Measurements from ENCODE around the gene TSGA10IP. TPM values are rescaled to one million over a fixed set of nuclear protein-coding genes. Genes with fewer than 3 reads are reported as not detected.

The TSGA10IP gene
- total RNA-seq, 4 donors from 2014 or later, result not detected

GRCh38 chr11:65932558-65932919, 12.7 kb upstream of the TSGA10IP start:
- H3K27ac ChIP-seq (replicated peaks in 1 of 4), result no peak overlapping the region
- intact Hi-C loops (cut with DNase I), result no loop called here
- no peak for TF ChIP-seq POLR2AphosphoS5 (IDR thresholded peaks at IDR 0.05)
- no peak for TF ChIP-seq EP300 (IDR thresholded peaks at IDR 0.05)
- TF ChIP-seq CTCF (IDR thresholded peaks at IDR 0.05), result no peak
- no peak for TF ChIP-seq POLR2A (IDR thresholded peaks at IDR 0.05; ENCODE audit: low read depth)
- no peak for DNase-seq (ENCODE audit: extremely low spot score)
- H3K4me1 ChIP-seq, result no peaks in the 10 kb centered on the region
- WGBS, result 36% methylated on average over 9 of the region's 9 CpGs
- peaks cover 0 to 9% (median 0%) of the 10 kb centered on the region in 4 donors for H3K27me3 ChIP-seq
- no peak overlapping the region for H3K4me3 ChIP-seq
- no peaks in the 10 kb centered on the region for H3K36me3 ChIP-seq
- no peaks in the 10 kb centered on the region for H3K9me3 ChIP-seq

- 49% methylated on average over 4 of the region's 4 CpGs for WGBS
- H3K9me3 ChIP-seq, result no peaks in the 10 kb centered on the region
- peaks cover 0 to 21% (median 0%) of the 10 kb centered on the region in 4 donors for H3K27me3 ChIP-seq
- TF ChIP-seq POLR2AphosphoS5 (IDR thresholded peaks at IDR 0.05) (no peak), EP300 (IDR thresholded peaks at IDR 0.05) (no peak), POLR2A (IDR thresholded peaks at IDR 0.05; ENCODE audit: low read depth) (no peak), CTCF (IDR thresholded peaks at IDR 0.05) (no peak)
- H3K27ac ChIP-seq (replicated peaks in 1 of 4), result no peak overlapping the region
- no peaks in the 10 kb centered on the region for H3K36me3 ChIP-seq
- no peak for DNase-seq (ENCODE audit: extremely low spot score)
- H3K4me3 ChIP-seq, result no peak overlapping the region
- H3K4me1 ChIP-seq, result no peaks in the 10 kb centered on the region
- intact Hi-C loops (cut with DNase I), result no loop called here
Measured at GRCh38 chr11:65934014-65934413, 11.3 kb upstream of the TSGA10IP start.

- no peaks in the 10 kb centered on the region for H3K9me3 ChIP-seq
- H3K4me1 ChIP-seq, result no peaks in the 10 kb centered on the region
- no peaks in the 10 kb centered on the region for H3K36me3 ChIP-seq
- no peak overlapping the region for H3K27ac ChIP-seq (replicated peaks in 1 of 4)
- 68% methylated on average over 4 of the region's 4 CpGs for WGBS
- intact Hi-C loops (cut with DNase I), result no loop called here
- H3K27me3 ChIP-seq, result peaks cover 0 to 18% (median 0%) of the 10 kb centered on the region in 4 donors
- no peak for DNase-seq (ENCODE audit: extremely low spot score)
- no peak for TF ChIP-seq EP300 (IDR thresholded peaks at IDR 0.05)
- TF ChIP-seq CTCF (IDR thresholded peaks at IDR 0.05), result no peak
- TF ChIP-seq POLR2AphosphoS5 (IDR thresholded peaks at IDR 0.05), result no peak
- no peak for TF ChIP-seq POLR2A (IDR thresholded peaks at IDR 0.05; ENCODE audit: low read depth)
- H3K4me3 ChIP-seq, result no peak overlapping the region
Measured at GRCh38 chr11:65937766-65938165, 7.5 kb upstream of the TSGA10IP start.

- H3K27me3 ChIP-seq, result peaks cover 0 to 19% (median 0%) of the 10 kb centered on the region in 4 donors
- H3K9me3 ChIP-seq, result no peaks in the 10 kb centered on the region
- no peak overlapping the region for H3K27ac ChIP-seq (replicated peaks in 1 of 4)
- no peak for DNase-seq (ENCODE audit: extremely low spot score)
- no peaks in the 10 kb centered on the region for H3K36me3 ChIP-seq
- 80% methylated on average over 9 of the region's 9 CpGs for WGBS
- H3K4me3 ChIP-seq, result no peak overlapping the region
- H3K4me1 ChIP-seq, result no peaks in the 10 kb centered on the region
- TF ChIP-seq EP300 (IDR thresholded peaks at IDR 0.05), result no peak
- no peak for TF ChIP-seq POLR2AphosphoS5 (IDR thresholded peaks at IDR 0.05)
- TF ChIP-seq CTCF (IDR thresholded peaks at IDR 0.05), result no peak
- no peak for TF ChIP-seq POLR2A (IDR thresholded peaks at IDR 0.05; ENCODE audit: low read depth)
- intact Hi-C loops (cut with DNase I), result no loop called here
Measured at GRCh38 chr11:65941720-65942310, 3.5 kb upstream of the TSGA10IP start.

- no peak for DNase-seq (ENCODE audit: extremely low spot score)
- Histone ChIP-seq H3K4me3 (no peak overlapping the region), H3K27ac (replicated peaks in 1 of 4) (no peak overlapping the region), H3K4me1 (no peaks in the 10 kb centered on the region), H3K36me3 (no peaks in the 10 kb centered on the region), H3K9me3 (no peaks in the 10 kb centered on the region), H3K27me3 (peaks cover 0 to 23% (median 0%) of the 10 kb centered on the region in 4 donors)
- WGBS, result 78% methylated on average over 7 of the region's 7 CpGs
- TF ChIP-seq POLR2A (IDR thresholded peaks at IDR 0.05; ENCODE audit: low read depth) (no peak), EP300 (IDR thresholded peaks at IDR 0.05) (no peak), POLR2AphosphoS5 (IDR thresholded peaks at IDR 0.05) (no peak), CTCF (IDR thresholded peaks at IDR 0.05) (no peak)
- intact Hi-C loops (cut with DNase I), result no loop called here
Measured at GRCh38 chr11:65942531-65942930, 2.7 kb upstream of the TSGA10IP start.

Data from esophagus muscularis mucosa (tissue), 4 donors.